HG02884 (cell line): ENCODE measurements around the gene KIAA1549.

Experiments used
- ATAC-seq: cut with Tn5 transposase; IDR thresholded peaks from one replicate; pipeline ENCODE4 v1.9.1; 2021; ENCODE audit warnings: mild to moderate bottlenecking, moderate library complexity; ENCODE audit not compliant: unreplicated experiment

Gene KIAA1549

DNA sequence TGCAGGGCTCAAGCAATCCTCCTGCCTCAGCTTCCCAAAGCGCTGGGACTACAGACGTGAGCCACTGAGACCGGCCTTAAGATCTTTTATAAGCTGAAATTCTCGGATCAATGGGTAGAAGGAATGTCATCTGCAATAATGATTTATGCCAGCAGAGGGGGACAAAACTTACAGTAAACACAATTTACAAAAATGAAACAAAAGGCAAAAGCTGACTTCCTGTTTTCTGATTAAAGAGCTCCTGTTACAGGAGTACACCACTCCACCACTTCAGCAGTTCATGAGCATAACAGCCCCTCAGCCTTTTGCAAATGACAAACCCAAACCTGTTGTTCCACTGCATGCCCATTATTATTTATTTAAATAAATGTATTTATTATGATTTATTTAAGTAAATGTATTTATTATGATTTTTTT is 94.7 kb downstream of the KIAA1549 start:
- peak; percentile 86 for ATAC-seq

DNA sequence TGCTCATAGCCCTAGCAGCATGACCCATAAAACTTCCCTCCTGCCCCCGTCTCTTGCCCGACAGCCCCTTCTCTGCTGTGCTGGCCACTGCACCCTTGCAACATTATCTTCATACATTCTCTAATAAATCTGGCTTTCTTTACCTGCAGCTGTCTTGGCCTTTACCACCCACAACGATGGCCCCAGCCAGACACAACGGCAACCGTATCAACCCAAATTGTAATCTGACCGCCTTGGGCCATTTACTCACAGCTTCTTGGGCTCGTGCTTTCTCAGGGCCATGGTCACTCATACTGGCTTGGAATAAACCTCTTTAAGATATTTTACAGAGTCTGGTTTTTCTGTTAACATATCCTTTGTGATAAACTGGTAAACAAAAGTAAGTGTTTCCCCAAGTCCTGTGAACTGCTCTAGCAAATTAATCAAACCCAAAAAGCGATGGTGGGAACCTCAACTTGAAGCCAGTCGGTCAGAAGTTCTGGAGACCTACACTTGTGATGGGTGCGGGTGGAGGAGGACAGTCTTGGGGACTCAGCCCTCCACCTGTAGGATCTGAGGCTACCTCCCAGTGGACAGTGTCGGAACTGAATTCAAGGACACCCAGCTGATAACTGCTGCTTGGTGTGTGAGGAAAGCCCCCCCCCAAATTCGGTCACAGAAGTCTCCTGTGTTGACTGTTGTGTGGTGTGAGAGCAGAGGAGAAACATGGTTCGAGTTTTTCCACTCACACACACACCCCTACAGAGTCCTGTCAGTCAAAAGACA is 95.6 kb downstream of the KIAA1549 start:
- no peak for ATAC-seq

GRCh38 chr7:138882249-138882648 is 98.9 kb downstream of the KIAA1549 start:
- ATAC-seq: no peak

- no peak for ATAC-seq
Observed at GRCh38 chr7:138881579-138882188, 99.5 kb downstream of the KIAA1549 start.

DNA sequence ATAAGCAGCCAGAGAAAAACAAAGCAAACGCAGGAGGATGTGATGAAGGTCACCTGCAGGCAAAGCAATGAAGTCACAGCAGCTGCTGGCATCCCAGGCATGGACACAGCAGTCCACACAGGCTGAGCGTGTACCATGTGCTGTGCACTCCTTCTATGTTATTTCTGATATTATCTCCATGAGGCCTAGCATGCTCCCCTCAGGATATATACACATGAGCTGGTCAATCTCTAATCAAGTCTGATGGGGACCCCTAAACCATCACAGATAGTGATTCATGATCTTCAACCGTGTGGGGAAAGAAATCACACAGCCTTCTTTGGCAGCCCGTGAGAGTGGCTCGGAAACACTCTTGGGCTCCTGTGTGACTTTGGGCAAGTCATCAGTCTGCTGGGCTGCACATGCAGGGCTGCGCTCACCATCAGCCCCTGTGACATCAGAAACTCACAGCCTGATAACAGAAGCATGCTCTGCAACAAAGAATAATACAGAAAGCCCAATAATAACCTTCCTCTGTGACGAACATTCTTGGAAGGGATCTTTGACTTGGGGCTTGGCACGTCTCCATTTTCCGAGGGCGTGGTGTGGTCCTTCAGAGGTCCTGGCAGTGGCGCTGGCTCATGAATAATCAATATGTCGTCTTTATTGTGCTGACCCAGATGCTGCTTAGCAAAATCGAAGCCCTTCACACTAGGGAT is 100.2 kb downstream of the KIAA1549 start:
- ATAC-seq: no peak

DNA sequence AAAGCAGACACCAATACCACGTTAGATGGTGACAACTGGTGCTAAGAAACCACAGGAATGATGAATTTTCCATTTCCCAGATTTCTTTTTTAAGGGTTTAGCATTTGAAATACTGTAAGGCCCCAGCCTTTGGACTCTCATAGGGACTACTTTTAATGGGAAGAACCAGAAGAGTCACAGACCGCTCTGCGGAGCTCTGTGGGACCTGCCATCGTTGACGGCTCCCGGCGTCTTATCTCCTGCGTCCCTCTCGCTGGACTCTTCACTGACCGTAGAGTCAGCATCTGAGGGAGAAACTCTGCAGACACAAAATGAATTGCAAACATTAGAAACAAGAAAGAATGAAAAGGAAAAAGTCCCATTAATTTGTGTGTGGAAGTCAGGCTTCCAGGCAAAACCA is 101.8 kb downstream of the KIAA1549 start:
- ATAC-seq: no peak

- no peak for ATAC-seq
Observed at GRCh38 chr7:138878856-138879255, 102.3 kb downstream of the KIAA1549 start.

GRCh38 chr7:138878051-138878450 is 103.1 kb downstream of the KIAA1549 start:
- ATAC-seq: no peak

DNA sequence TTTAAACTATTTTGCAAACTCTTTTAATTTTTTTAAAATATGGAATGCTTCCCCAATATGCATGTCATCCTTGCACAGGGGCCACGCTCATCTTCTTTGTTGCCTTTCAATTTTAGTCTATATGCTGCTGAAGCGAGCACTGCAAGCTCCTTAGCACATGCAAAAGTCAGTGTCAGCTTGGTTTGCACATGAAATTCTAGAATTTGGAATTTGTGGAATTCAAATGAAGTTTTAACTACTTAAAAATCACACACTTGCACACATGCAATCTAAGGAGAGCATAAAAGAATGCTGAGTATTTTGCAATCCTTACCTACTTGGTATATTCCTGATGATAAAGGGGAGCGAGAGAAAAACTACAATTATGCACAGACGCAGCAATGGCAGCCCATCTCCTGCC is 104.9 kb downstream of the KIAA1549 start:
- no peak for ATAC-seq

GRCh38 chr7:138875794-138876193 is 105.4 kb downstream of the KIAA1549 start:
- ATAC-seq: no peak

GRCh38 chr7:138873220-138873892 is 107.8 kb downstream of the KIAA1549 start:
- no peak for ATAC-seq

DNA sequence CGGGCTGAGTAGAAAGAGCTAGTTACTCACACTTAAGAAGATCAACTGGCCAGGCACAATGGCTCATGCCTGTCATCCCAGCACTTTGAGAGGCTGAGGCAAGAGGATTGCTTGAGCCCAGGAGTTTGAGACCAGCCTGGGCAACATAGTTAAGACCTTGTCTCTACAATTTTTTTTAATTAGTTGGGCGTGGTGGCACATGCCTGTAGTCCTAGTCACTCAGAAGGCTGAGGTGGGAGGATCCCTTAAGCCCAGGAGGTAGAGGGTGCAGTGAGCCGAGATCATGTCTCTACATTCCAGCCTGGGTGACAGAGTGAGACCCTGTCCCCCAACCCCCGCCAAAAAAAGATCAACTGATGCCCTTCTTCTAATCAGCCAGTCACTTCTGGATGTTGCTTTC is 108.6 kb downstream of the KIAA1549 start:
- no peak for ATAC-seq

DNA sequence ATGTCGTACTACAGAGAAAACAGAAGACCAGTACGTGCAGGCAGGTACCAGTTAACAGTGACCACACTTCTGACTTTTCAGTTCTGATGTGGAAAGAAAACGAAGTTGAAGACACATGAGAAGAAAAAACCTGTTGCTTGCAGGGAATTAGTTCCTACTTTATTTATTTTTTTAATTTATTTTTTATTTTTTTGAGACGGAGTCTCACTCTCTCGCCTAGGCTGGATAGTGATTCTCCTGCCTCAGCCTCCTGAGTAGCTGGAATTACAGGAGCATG is 109.4 kb downstream of the KIAA1549 start:
- ATAC-seq: no peak

GRCh38 chr7:138871065-138871813 is 110.0 kb downstream of the KIAA1549 start:
- no peak for ATAC-seq

DNA sequence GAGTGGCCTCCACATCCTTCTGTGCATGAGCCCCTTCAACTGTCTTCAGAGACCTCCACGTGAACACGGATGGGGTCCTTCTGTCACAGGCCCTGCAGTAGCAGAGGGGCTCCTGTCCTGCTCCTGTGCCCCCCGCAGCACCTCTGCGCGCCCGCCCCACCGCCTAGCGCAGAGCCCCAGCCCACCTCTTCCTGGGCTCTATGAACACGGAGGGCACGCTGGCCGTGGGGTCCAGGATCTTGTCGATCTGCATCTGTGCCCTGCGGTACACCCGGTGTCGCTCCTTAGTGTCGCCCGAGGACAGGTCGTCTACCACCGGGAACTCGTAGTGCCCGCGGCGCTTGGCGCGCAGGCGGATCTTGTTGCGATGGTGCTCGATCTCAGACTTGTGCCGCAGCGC is 111.8 kb downstream of the KIAA1549 start:
- no peak for ATAC-seq

- no peak for ATAC-seq
Observed at GRCh38 chr7:138868711-138869110, 112.5 kb downstream of the KIAA1549 start.

GRCh38 chr7:138867744-138868143 is 113.4 kb downstream of the KIAA1549 start:
- no peak for ATAC-seq

DNA sequence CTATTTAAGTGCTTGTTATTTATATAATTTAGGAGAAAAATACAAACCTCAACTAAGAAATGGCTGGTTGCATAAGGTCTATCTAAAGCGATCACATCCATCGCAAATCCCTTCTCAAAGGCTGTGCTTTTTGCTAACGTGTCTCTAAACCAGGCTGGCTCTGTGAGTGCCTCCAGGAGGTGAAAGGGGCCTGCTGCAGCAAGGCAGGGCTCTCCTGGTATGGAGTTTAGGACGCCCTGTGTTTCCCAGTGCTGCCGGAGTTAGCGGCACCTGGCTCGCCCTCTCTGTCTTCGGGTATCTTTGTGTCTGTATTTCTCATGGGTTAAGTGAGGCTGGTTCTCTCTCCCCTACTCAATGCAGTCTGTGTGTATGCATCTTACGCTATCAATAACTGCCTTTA is 114.8 kb downstream of the KIAA1549 start:
- ATAC-seq: no peak

- no peak for ATAC-seq
Observed at GRCh38 chr7:138865843-138866242, 115.3 kb downstream of the KIAA1549 start.

DNA sequence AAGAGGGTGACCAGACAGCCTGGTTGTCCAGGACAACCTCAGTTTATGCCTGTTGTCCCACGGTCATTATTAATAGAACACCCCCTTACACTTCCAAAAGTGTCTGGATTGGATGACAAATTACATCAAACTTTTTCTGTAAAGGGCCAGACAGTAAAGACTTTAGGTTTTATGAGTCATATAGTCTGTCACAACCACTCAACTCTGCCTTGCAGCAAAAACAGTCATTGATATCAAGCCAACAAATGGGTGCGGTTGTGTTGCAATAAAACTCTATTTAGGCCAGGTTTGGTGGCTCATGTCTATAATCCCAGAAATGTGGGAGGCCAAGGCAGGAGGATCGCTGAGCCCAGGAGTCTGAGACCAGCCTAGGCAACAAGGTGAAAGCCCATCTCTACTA is 116.5 kb downstream of the KIAA1549 start:
- no peak for ATAC-seq

DNA sequence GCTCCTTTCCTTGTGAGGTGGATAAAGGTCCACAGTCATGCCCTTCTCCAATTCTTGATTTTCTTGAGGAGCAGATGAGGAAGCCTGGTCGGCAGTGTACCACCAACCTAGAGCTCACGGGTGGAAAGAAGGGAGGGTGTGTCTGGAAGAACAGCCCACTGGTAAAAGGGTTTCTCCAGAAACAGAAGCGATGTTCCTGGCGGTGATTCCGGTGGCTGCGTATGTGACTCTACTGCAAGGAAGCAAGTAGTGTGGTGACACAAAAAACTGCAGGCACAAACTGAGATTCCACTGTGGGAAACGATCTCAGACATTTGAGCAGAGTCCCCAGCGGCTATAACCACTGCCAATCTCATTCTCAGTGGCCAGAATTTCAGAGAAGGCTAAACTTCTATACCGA is 117.3 kb downstream of the KIAA1549 start:
- no peak for ATAC-seq
